ENCODE data around the gene PIGA.

GRCh38 chrX:15349046-15349445 is 13.7 kb upstream of the PIGA start:
- TF ChIP-seq CTCF (IDR thresholded peaks at IDR 0.05 in 8 of 11, conservative IDR thresholded peaks at IDR 0.05 in 3 of 11) (peak in 5 of 11 experiments; percentile 30 to 44 (median 36)), POLR2A (IDR thresholded peaks at IDR 0.05) (no peak), POLR2AphosphoS5 (IDR thresholded peaks at IDR 0.05) (no peak)
